ENCODE measurements around the gene CLEC17A. TPM values are rescaled to one million over a fixed set of nuclear protein-coding genes. Genes with fewer than 3 reads are reported as not detected.
"Not testable (repeated sequence)": the region's sequence is repeated elsewhere in the genome, so short reads cannot be mapped to it uniquely, and the experiment has no call there.

CLEC17A gene, protein sequence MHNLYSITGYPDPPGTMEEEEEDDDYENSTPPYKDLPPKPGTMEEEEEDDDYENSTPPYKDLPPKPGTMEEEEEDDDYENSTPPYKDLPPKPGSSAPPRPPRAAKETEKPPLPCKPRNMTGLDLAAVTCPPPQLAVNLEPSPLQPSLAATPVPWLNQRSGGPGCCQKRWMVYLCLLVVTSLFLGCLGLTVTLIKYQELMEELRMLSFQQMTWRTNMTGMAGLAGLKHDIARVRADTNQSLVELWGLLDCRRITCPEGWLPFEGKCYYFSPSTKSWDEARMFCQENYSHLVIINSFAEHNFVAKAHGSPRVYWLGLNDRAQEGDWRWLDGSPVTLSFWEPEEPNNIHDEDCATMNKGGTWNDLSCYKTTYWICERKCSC
- total RNA-seq: not detected in 2 replicates
- long read RNA-seq: 0 reads

DNA sequence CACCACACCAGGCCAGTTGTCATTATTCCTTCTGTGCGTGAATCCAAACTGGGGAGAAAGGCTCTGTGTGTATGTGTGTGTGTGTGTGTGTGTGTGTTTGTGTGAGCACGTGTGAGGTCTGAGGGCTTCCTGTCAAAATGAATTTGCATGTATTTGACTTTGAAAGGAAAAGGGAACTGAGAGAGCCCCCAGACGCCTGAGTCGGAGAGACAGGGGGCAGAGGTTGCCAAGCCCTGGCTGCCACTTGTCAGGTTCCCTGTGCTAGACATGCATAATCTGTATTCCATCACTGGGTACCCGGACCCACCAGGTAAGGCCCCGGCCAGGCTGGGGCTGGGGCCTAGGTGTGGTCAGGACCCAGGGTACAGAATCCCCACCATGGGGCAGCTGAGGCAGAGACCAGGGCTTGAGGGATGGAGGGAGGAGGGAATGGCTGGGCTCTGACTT is at the start of gene CLEC17A:
Gene CLEC17A, plus strand, starts transcription at position 191 of the 447 bp plus-strand sequence. Its CDS starts 77 bp downstream, at position 268.
- Mint-ChIP-seq H3K36me3 (ENCODE audit: insufficient read depth) (no peaks in the 10 kb centered on the region), H3K27me3 (no peaks in the 10 kb centered on the region), H3K27ac (no peak within 1 kb of the TSS), H3K9me3 (ENCODE audit: low read depth) (no peaks in the 10 kb centered on the region), H3K4me1 (ENCODE audit: low read depth) (no peaks in the 10 kb centered on the region), H3K4me3 (ENCODE audit: low read depth) (no peak within 1 kb of the TSS)
- TF ChIP-seq, protein P1, sequence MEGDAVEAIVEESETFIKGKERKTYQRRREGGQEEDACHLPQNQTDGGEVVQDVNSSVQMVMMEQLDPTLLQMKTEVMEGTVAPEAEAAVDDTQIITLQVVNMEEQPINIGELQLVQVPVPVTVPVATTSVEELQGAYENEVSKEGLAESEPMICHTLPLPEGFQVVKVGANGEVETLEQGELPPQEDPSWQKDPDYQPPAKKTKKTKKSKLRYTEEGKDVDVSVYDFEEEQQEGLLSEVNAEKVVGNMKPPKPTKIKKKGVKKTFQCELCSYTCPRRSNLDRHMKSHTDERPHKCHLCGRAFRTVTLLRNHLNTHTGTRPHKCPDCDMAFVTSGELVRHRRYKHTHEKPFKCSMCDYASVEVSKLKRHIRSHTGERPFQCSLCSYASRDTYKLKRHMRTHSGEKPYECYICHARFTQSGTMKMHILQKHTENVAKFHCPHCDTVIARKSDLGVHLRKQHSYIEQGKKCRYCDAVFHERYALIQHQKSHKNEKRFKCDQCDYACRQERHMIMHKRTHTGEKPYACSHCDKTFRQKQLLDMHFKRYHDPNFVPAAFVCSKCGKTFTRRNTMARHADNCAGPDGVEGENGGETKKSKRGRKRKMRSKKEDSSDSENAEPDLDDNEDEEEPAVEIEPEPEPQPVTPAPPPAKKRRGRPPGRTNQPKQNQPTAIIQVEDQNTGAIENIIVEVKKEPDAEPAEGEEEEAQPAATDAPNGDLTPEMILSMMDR (IDR thresholded peaks at IDR 0.05; ENCODE audit: unreplicated experiment): no peak
- no peak for DNase-seq (ENCODE audit: low spot score, unreplicated experiment)

DNA sequence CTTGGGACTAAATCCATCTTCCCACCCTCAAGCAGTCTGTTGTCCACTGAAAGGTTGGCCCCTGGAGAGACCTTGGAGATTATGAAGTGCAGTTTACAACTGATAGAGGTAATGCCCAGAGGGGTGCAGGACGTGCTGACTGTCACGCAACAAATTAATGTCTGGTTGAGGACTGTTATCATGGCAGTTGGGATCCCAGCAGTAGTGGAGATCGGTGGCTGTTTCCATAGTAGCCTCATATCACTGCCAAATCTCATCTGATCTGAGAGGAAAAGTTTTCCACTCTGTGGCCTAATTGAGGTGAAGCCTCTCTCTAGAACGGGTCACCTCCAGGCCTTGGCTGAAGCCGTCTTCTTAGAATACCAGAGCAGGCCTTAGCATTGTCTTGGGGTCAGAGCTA is 49.4 kb upstream of the CLEC17A start:
- Mint-ChIP-seq H3K9me3 (ENCODE audit: low read depth) (no peaks in the 10 kb centered on the region), H3K4me1 (ENCODE audit: low read depth) (peaks cover 28% of the 10 kb centered on the region), H3K27ac (peak overlapping the region; percentile 22), H3K36me3 (ENCODE audit: insufficient read depth) (peaks cover 3% of the 10 kb centered on the region), H3K27me3 (no peaks in the 10 kb centered on the region), H3K4me3 (ENCODE audit: low read depth) (no peak overlapping the region)
- DNase-seq (ENCODE audit: low spot score, unreplicated experiment): no peak
- TF ChIP-seq, protein P1 (IDR thresholded peaks at IDR 0.05; ENCODE audit: unreplicated experiment): no peak

DNA sequence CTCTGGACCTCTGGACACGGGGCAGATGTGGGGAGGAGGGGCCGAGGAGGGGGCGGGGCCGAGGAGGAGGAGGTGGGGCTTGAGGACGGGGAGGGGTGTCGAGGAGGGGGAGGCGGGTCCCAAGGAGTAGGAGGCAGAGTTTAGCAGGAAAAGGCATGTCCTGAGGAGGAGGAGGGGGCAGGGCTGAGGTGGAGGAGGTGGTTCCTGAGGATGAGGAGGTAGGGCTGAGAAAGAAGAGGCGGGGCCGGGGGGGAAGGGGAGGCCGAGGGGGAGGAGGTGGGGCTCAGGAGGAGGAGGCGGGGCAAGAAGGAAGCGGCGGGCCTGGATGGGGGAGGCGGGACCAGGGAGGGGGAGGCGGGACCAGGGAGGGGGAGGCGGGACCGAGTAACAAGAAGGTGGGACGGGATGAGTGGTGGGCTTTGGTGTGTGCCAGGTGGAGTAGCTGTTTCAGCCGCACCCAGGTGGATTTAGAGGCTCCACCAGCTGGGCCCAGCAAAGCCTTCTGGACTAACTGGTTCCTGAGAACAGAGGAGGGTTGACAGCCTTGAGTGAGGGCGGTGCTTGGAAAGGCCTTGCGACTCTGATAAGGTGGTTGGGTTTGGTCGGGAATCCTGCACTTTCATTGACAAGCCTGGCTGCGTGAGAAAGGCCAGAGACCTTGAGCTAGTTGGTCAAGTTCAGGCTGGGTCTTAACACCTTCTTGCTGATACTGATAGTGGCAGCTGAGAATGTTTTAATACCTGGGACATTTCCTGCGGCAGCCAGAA is 45.8 kb upstream of the CLEC17A start:
- Mint-ChIP-seq H3K27ac (peak overlapping the region; percentile 94), H3K9me3 (ENCODE audit: low read depth) (no peaks in the 10 kb centered on the region), H3K27me3 (no peaks in the 10 kb centered on the region), H3K4me3 (ENCODE audit: low read depth) (peak overlapping the region; percentile 63), H3K4me1 (ENCODE audit: low read depth) (peaks cover 19% of the 10 kb centered on the region), H3K36me3 (ENCODE audit: insufficient read depth) (peaks cover 6% of the 10 kb centered on the region)
- DNase-seq (ENCODE audit: low spot score, unreplicated experiment): peak; percentile 59
- TF ChIP-seq, protein P1 (IDR thresholded peaks at IDR 0.05; ENCODE audit: unreplicated experiment): no peak

DNA sequence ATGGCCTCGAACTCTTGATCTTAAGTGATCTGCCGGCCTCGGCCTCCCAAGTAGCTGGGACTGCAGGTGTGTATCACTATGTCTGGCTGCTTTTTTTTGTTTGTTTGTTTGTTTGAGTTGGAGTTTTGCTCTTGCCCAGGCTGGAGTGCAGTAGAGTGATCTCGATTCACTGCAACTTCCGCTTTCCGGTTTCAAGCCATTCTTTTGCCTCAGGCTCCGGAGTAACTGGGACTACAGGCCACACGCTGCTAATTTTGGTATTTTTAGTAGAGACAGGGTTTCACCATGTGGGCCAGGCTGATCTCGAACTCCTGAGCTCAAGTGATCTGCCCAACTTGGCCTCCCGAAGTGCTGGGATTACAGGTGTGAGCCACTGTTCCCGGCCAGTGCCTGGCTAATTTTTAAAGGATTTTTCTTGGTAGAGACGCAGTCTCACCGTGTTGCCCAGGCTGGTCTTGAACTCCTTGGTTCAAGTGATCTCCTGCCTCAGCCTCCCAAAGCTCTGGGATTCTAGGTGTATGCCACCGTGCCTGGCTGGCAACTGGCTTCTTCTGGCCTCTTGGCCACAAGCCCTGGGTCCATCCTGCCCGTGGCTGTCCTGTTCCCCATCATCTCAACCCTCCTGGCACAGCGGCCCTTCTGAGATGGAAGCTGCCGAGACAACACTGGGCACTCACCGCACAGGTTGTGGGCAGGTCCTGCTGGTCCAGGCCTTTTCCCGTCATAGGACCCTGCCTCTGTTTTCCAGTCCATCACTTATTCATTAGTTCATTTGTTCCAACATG is 42.0 kb upstream of the CLEC17A start:
- Mint-ChIP-seq H3K27ac (no peak overlapping the region), H3K27me3 (no peaks in the 10 kb centered on the region)

DNA sequence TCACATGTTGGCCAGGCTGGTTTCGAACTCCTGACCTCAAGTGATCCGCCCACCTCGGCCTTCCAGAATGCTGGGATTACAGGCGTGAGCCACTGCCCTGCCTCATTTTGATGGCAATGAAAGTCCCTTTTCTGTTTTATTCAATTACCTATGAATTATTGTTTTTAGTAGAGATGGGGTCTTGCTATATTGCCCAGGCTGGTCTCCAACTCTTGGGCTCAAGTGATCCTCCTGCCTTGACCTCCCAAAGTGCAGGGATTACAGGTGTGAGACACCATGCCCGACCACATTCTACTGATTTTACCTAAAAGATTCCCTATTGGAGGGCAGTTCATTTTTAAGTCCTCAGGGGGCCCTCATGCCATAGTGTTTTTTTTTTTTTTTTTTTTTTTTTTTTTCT is 40.9 kb upstream of the CLEC17A start:
- not testable (repeated sequence) for H3K9me3 Mint-ChIP-seq (ENCODE audit: low read depth); H3K4me3 Mint-ChIP-seq (ENCODE audit: low read depth); H3K36me3 Mint-ChIP-seq (ENCODE audit: insufficient read depth); H3K27me3 Mint-ChIP-seq; DNase-seq (ENCODE audit: low spot score, unreplicated experiment); H3K27ac Mint-ChIP-seq
- H3K4me1 Mint-ChIP-seq (ENCODE audit: low read depth): peaks cover 28% of the 10 kb centered on the region

More for the DNA sequence above, 42.0 kb upstream of the CLEC17A start:
- Mint-ChIP-seq H3K36me3 (ENCODE audit: insufficient read depth) (peaks cover 2% of the 10 kb centered on the region), H3K4me1 (ENCODE audit: low read depth) (peaks cover 32% of the 10 kb centered on the region), H3K9me3 (ENCODE audit: low read depth) (no peaks in the 10 kb centered on the region), H3K4me3 (ENCODE audit: low read depth) (no peak overlapping the region)
- TF ChIP-seq, protein P1 (IDR thresholded peaks at IDR 0.05; ENCODE audit: unreplicated experiment): no peak
- DNase-seq (ENCODE audit: low spot score, unreplicated experiment): no peak
